Vagina (tissue), 2 donors: ENCODE results near the gene HOXD4. TPM values are rescaled to one million over a fixed set of nuclear protein-coding genes. Genes with fewer than 3 reads are reported as not detected.
A peak's percentile ranks its signal among the peaks of the same experiment; 100 is the strongest.

ENCODE experiments used
- DNase-seq, 2 donors: peaks; one replicate each; pipeline ENCODE4 v3.0.0-alpha.2; 2017; ENCODE audit errors: extremely low spot score in 2 of 2
- H3K27ac ChIP-seq: fragments of 200-600 bp; sonication (generic); one replicate; pipeline ENCODE4 v1.5.1; 2019
- H3K27me3 ChIP-seq: fragments of 200-600 bp; sonication (generic); one replicate; pipeline ENCODE4 v1.5.1; 2019
- H3K36me3 ChIP-seq, 2 donors: fragments of 200-600 bp; sonication (generic); one replicate each; pipeline ENCODE4 v1.5.1; 2017 to 2019
- H3K4me1 ChIP-seq: fragments of 200-600 bp; sonication (generic); one replicate; pipeline ENCODE4 v1.5.1; 2019
- H3K4me3 ChIP-seq, 2 donors: fragments of 200-600 bp; sonication (generic); 1 replicate in 1 of 2; 2 replicates in 1 of 2; pipeline ENCODE4 v1.5.1; 2016 to 2019
- H3K9me3 ChIP-seq: fragments of 200-600 bp; sonication (generic); one replicate; pipeline ENCODE4 v1.5.1; 2019
- POLR2A ChIP-seq, 2 donors: fragments of 450-650 bp; IDR thresholded peaks; one replicate each; pipeline ENCODE4 v1.6.1; 2017; ENCODE audit warnings: antibody characterized with exemption in 2 of 2, mild to moderate bottlenecking in 2 of 2, moderate library complexity in 2 of 2
- POLR2AphosphoS5 ChIP-seq, 2 donors: sonication (generic); formaldehyde crosslinking; IDR thresholded peaks; one replicate each; pipeline ENCODE4 v1.9.0; 2017; ENCODE audit warnings: antibody characterized with exemption in 2 of 2, mild to moderate bottlenecking in 2 of 2, low read depth in 1 of 2; ENCODE audit not compliant: insufficient read depth in 1 of 2
- intact Hi-C: fragments of 100-400 bp; cut with DNase I; formaldehyde crosslinking; loops from one replicate; pipeline ENCODE4 v1.15.1; 2023
- total RNA-seq: library from RNA; depleted of rRNA; stranded (reverse); fragments of >200 nt; gene quantifications from one replicate; pipeline ENCODE4 v1.2.3, GENCODE V29; 2016
- TF ChIP-seq, protein P1 (sequence below), 3 experiments: fragments of 450-650 bp in 2 of 3; fragments of 200-600 bp in 1 of 3; sonication (generic) in 1 of 3; IDR thresholded peaks; one replicate each; pipeline ENCODE4 v1.5.1; 2017 to 2019; ENCODE audit warnings: antibody characterized with exemption in 3 of 3, mild to moderate bottlenecking in 2 of 3, moderate library complexity in 2 of 3

Gene HOXD4
- total RNA-seq, 1 donor from 2014 or later = 4.9 TPM

- Histone ChIP-seq H3K27me3 (no peaks in the 10 kb centered on the region), H3K36me3 (no peaks in the 10 kb centered on the region), H3K4me1 (peaks cover 18% of the 10 kb centered on the region), H3K4me3 (peak overlapping the region; percentile 17 to 42), H3K9me3 (no peaks in the 10 kb centered on the region), H3K27ac (peak overlapping the region; percentile 57)
- TF ChIP-seq POLR2AphosphoS5 (IDR thresholded peaks at IDR 0.05; ENCODE audit: insufficient read depth in 1 of 2, low read depth in 1 of 2) (no peak), POLR2A (IDR thresholded peaks at IDR 0.05) (no peak)
- TF ChIP-seq, protein P1, sequence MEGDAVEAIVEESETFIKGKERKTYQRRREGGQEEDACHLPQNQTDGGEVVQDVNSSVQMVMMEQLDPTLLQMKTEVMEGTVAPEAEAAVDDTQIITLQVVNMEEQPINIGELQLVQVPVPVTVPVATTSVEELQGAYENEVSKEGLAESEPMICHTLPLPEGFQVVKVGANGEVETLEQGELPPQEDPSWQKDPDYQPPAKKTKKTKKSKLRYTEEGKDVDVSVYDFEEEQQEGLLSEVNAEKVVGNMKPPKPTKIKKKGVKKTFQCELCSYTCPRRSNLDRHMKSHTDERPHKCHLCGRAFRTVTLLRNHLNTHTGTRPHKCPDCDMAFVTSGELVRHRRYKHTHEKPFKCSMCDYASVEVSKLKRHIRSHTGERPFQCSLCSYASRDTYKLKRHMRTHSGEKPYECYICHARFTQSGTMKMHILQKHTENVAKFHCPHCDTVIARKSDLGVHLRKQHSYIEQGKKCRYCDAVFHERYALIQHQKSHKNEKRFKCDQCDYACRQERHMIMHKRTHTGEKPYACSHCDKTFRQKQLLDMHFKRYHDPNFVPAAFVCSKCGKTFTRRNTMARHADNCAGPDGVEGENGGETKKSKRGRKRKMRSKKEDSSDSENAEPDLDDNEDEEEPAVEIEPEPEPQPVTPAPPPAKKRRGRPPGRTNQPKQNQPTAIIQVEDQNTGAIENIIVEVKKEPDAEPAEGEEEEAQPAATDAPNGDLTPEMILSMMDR (IDR thresholded peaks at IDR 0.05) = no peak
- DNase-seq = no peak
- intact Hi-C loops = no loop called here
Observed at GRCh38 chr2:176138526-176138922, 12.8 kb upstream of the HOXD4 start.

DNA sequence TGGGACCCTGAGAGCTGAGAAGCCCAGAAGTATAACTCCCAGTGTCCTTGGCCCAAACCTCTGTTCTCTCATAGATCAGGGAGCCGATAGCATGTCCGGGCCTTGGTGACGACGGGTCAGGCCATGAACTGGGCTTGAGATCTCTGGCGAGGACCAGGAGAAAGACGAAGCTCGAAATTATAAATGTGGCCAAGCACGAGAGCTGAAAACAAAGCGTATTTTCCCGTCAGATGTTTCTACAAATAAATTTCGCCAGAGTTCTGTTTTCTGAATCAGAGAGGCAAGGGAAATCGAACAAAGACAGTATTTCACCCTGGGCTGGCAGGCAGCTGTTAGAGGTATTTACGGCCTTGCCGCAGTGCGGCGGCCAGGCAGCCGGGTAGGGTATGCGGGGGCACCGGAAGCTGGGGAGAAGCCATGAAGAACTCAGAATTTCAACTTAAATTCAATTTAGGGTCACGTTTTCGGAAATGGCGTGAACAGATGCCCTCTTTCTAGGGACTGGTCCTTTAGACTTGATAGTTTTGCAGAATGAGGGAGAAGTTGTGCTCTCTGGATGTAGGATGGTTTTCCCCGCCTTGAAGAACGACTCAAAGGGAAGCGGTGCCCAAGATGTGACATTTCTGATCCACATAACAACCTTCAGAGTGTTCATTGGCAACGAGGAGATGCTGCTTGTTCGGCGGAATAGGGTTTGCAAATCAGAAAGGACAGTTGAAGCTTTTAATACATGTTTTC is 12.3 kb upstream of the HOXD4 start:
- intact Hi-C loops = no loop called here
- H3K36me3 ChIP-seq = no peaks in the 10 kb centered on the region
- H3K27me3 ChIP-seq = no peaks in the 10 kb centered on the region
- peaks cover 18% of the 10 kb centered on the region for H3K4me1 ChIP-seq
- no peak for DNase-seq
- H3K4me3 ChIP-seq = peak overlapping the region; percentile 17 to 42
- no peaks in the 10 kb centered on the region for H3K9me3 ChIP-seq
- peak overlapping the region; percentile 57 for H3K27ac ChIP-seq
- TF ChIP-seq POLR2AphosphoS5 (IDR thresholded peaks at IDR 0.05; ENCODE audit: insufficient read depth in 1 of 2, low read depth in 1 of 2) (no peak), POLR2A (IDR thresholded peaks at IDR 0.05) (no peak)
- TF ChIP-seq, protein P1 (IDR thresholded peaks at IDR 0.05) = no peak

GRCh38 chr2:176139661-176140512 is 11.5 kb upstream of the HOXD4 start:
- Histone ChIP-seq H3K9me3 (no peaks in the 10 kb centered on the region), H3K27ac (peak overlapping the region; percentile 57), H3K4me1 (peaks cover 18% of the 10 kb centered on the region), H3K27me3 (no peaks in the 10 kb centered on the region), H3K36me3 (no peaks in the 10 kb centered on the region), H3K4me3 (peak overlapping the region; percentile 42 to 44)
- intact Hi-C loops = loop anchor here (2.0 to 5.0 kb wide), 2 partner anchors 317 to 415 kb away; no protein-coding TSS in a partner anchor
- TF ChIP-seq POLR2AphosphoS5 (IDR thresholded peaks at IDR 0.05; ENCODE audit: insufficient read depth in 1 of 2, low read depth in 1 of 2) (no peak), POLR2A (IDR thresholded peaks at IDR 0.05) (no peak)
- TF ChIP-seq, protein P1 (IDR thresholded peaks at IDR 0.05) = no peak
- no peak for DNase-seq

GRCh38 chr2:176140513-176141317 is 10.6 kb upstream of the HOXD4 start:
- Histone ChIP-seq H3K27me3 (no peaks in the 10 kb centered on the region), H3K4me1 (peaks cover 18% of the 10 kb centered on the region), H3K9me3 (no peaks in the 10 kb centered on the region), H3K27ac (peak overlapping the region; percentile 57), H3K36me3 (no peaks in the 10 kb centered on the region), H3K4me3 (peak overlapping the region; percentile 42 to 44)
- TF ChIP-seq, protein P1 (IDR thresholded peaks at IDR 0.05) = peak; percentile 76 to 94 (median 89)
- TF ChIP-seq POLR2A (IDR thresholded peaks at IDR 0.05) (no peak), POLR2AphosphoS5 (IDR thresholded peaks at IDR 0.05; ENCODE audit: insufficient read depth in 1 of 2, low read depth in 1 of 2) (peak in 1 of 2 donors; percentile 69)
- intact Hi-C loops = loop anchor here (2.0 to 5.0 kb wide), 2 partner anchors 317 to 414 kb away; no protein-coding TSS in a partner anchor
- no peak for DNase-seq
